NCI-H2171 treated with DMSO at 0.1 percent for 48 hours (cell line): ENCODE results near the gene OSBPL8.
"Not testable (repeated sequence)": the region's sequence is repeated elsewhere in the genome, so short reads cannot be mapped to it uniquely, and the experiment has no call there.

Experiments
- DNase-seq: peaks from one replicate; lab custom pipeline; 2025; lab: John Stamatoyannopoulos, UW

Gene OSBPL8

GRCh38 chr12:76422154-76422542, 137.4 kb downstream of the OSBPL8 start:
- DNase-seq: no peak

- no peak for DNase-seq
These were observed 138.5 kb downstream of the OSBPL8 start for GRCh38 chr12:76421046-76421445.

GRCh38 chr12:76420222-76420621, 139.3 kb downstream of the OSBPL8 start:
- DNase-seq: no peak

GRCh38 chr12:76417116-76417515, 142.5 kb downstream of the OSBPL8 start:
- no peak for DNase-seq

GRCh38 chr12:76413121-76413520, 146.4 kb downstream of the OSBPL8 start:
- no peak for DNase-seq

- no peak for DNase-seq
These were observed 148.8 kb downstream of the OSBPL8 start for GRCh38 chr12:76410781-76411180.

- DNase-seq: no peak
These were observed 149.2 kb downstream of the OSBPL8 start for GRCh38 chr12:76410371-76410770.

- DNase-seq: no peak
These were observed 150.5 kb downstream of the OSBPL8 start for GRCh38 chr12:76409074-76409473.

GRCh38 chr12:76407710-76408109, 151.9 kb downstream of the OSBPL8 start:
- DNase-seq: no peak

- DNase-seq: no peak
These were observed 157.3 kb downstream of the OSBPL8 start for GRCh38 chr12:76402259-76402658.

- no peak for DNase-seq
These were observed 159.4 kb downstream of the OSBPL8 start for GRCh38 chr12:76400136-76400535.

- DNase-seq: no peak
These were observed 160.5 kb downstream of the OSBPL8 start for GRCh38 chr12:76399040-76399439.

- DNase-seq: no peak
These were observed 161.5 kb downstream of the OSBPL8 start for GRCh38 chr12:76398106-76398505.

GRCh38 chr12:76391461-76391860, 168.1 kb downstream of the OSBPL8 start:
- no peak for DNase-seq

GRCh38 chr12:76387614-76388013, 172.0 kb downstream of the OSBPL8 start:
- DNase-seq: no peak

- no peak for DNase-seq
These were observed 175.0 kb downstream of the OSBPL8 start for GRCh38 chr12:76384560-76384959.

- DNase-seq: no peak
These were observed 175.6 kb downstream of the OSBPL8 start for GRCh38 chr12:76383988-76384387.

- no peak for DNase-seq
These were observed 180.3 kb downstream of the OSBPL8 start for GRCh38 chr12:76379261-76379660.

GRCh38 chr12:76376876-76377275, 182.7 kb downstream of the OSBPL8 start:
- DNase-seq: not testable (repeated sequence)

GRCh38 chr12:76375939-76376338, 183.6 kb downstream of the OSBPL8 start:
- DNase-seq: no peak

GRCh38 chr12:76375470-76375869, 184.1 kb downstream of the OSBPL8 start:
- no peak for DNase-seq

GRCh38 chr12:76374386-76375020, 185.1 kb downstream of the OSBPL8 start:
- no peak for DNase-seq

GRCh38 chr12:76368230-76368629, 191.3 kb downstream of the OSBPL8 start:
- no peak for DNase-seq

GRCh38 chr12:76366163-76366562, 193.4 kb downstream of the OSBPL8 start:
- DNase-seq: no peak
